B cell (primary cell): Measurements from ENCODE around the gene GSTM3. TPM values are rescaled to one million over a fixed set of nuclear protein-coding genes. Genes with fewer than 3 reads are reported as not detected.

ENCODE experiments used
- ATAC-seq: fragments of 200-7000 bp; cut with Tn5 transposase; one replicate; pipeline ENCODE4 v1.10.0; 2021; ENCODE audit warnings: low read depth, mild to moderate bottlenecking, moderate number of reproducible peaks, moderate library complexity
- CTCF ChIA-PET: fragments of 350-600 bp; sonication (Branson Sonifier 250); formaldehyde crosslinking; loops from one replicate; lab custom pipeline; 2021; ENCODE audit warnings: antibody characterized with exemption, inconsistent platforms; lab: Charles Lee
- POLR2A ChIA-PET: fragments of 350-600 bp; sonication (Branson Sonifier 250); formaldehyde crosslinking; loops from one replicate; lab custom pipeline; 2021; ENCODE audit warnings: antibody characterized with exemption; lab: Charles Lee
- DNase-seq: peaks from one replicate; pipeline ENCODE4 v3.0.0; 2013
- H2AFZ ChIP-seq: 2 replicates; pipeline ENCODE4 v1.6.1; 2012; ENCODE audit warnings: mild to moderate bottlenecking, low read depth, low read length; ENCODE audit not compliant: insufficient read depth, poor library complexity, severe bottlenecking
- H3K27ac ChIP-seq, 2 donors: 1 replicate in 1 of 2; 2 replicates in 1 of 2; pipeline ENCODE4 v1.5.1; 2012 to 2013; ENCODE audit warnings: low read length in 2 of 2, mild to moderate bottlenecking in 2 of 2, moderate library complexity in 1 of 2
- H3K27me3 ChIP-seq, 4 experiments: fragments of 200-600 bp in 1 of 4; sonication (generic) in 1 of 4; replicated peaks in 1 of 4; 1 replicate in 2 of 4; 2 replicates in 2 of 4; pipeline versions ENCODE4 v1.6.1 to v1.7.0; 2013 to 2016; ENCODE audit warnings: low read length in 3 of 4, mild to moderate bottlenecking in 2 of 4, mixed read lengths in 1 of 4, moderate library complexity in 1 of 4; ENCODE audit not compliant: insufficient read depth in 4 of 4, control insufficient read depth in 3 of 4; ENCODE audit errors: control extremely low read depth in 1 of 4
- H3K36me3 ChIP-seq, 2 experiments: replicated peaks in 1 of 2; 1 replicate in 1 of 2; 2 replicates in 1 of 2; pipeline versions ENCODE4 v1.6.1 to v1.7.1; 2013; ENCODE audit warnings: low read length in 1 of 2; ENCODE audit not compliant: insufficient read depth in 2 of 2, control insufficient read depth in 1 of 2; ENCODE audit errors: control extremely low read depth in 1 of 2, extremely low read depth in 1 of 2
- H3K4me1 ChIP-seq, 2 donors: fragments of 200-600 bp in 1 of 2; sonication (generic) in 1 of 2; 1 replicate in 1 of 2; 2 replicates in 1 of 2; pipeline versions ENCODE4 v1.5.1 to v1.6.1; 2013 to 2017; ENCODE audit warnings: low read length in 2 of 2; ENCODE audit not compliant: control insufficient read depth in 2 of 2, insufficient read depth in 2 of 2
- H3K4me2 ChIP-seq: replicated peaks from 2 replicates; pipeline ENCODE3; 2012; ENCODE audit warnings: mild to moderate bottlenecking, low read depth, low read length; ENCODE audit not compliant: poor library complexity, severe bottlenecking
- H3K4me3 ChIP-seq, 5 experiments: fragments of 200-600 bp in 1 of 5; sonication (generic) in 1 of 5; 1 replicate in 3 of 5; 2 replicates in 2 of 5; pipeline versions ENCODE4 v1.5.1 to v1.7.0; 2011 to 2016; ENCODE audit warnings: low read length in 4 of 5, mild to moderate bottlenecking in 4 of 5, low read depth in 2 of 5, control low read depth in 1 of 5, moderate library complexity in 1 of 5; ENCODE audit not compliant: insufficient read depth in 1 of 5; ENCODE audit errors: control extremely low read depth in 1 of 5, extremely low read depth in 1 of 5
- H3K79me2 ChIP-seq: fragments of 200-600 bp; sonication (generic); one replicate; pipeline ENCODE4 v1.6.0; 2016; ENCODE audit warnings: low read length; ENCODE audit not compliant: control insufficient read depth, insufficient read depth
- H3K9ac ChIP-seq: fragments of 200-600 bp; sonication (generic); 2 replicates; pipeline ENCODE4 v1.6.1; 2017; ENCODE audit warnings: mild to moderate bottlenecking, low read length, moderate library complexity
- H3K9me3 ChIP-seq, 3 donors: one replicate each; pipeline versions ENCODE4 v1.6.1 to v1.7.1; 2013; ENCODE audit warnings: low read length in 2 of 3; ENCODE audit not compliant: control insufficient read depth in 2 of 3, insufficient read depth in 1 of 3; ENCODE audit errors: control extremely low read depth in 1 of 3
- H4K20me1 ChIP-seq: 2 replicates; pipeline ENCODE4 v1.6.0; 2012; ENCODE audit warnings: mild to moderate bottlenecking, low read length; ENCODE audit not compliant: insufficient read depth, control insufficient read depth, poor library complexity, severe bottlenecking
- H3K27ac Mint-ChIP-seq: one replicate; pipeline ENCODE4 v1.8.0; 2021; ENCODE audit warnings: mixed read lengths
- H3K27me3 Mint-ChIP-seq: one replicate; pipeline ENCODE4 v1.8.0; 2021; ENCODE audit warnings: mixed read lengths
- H3K4me1 Mint-ChIP-seq: one replicate; pipeline ENCODE4 v1.8.0; 2021; ENCODE audit warnings: mixed read lengths
- H3K4me3 Mint-ChIP-seq: one replicate; pipeline ENCODE4 v1.8.0; 2021; ENCODE audit warnings: mixed read lengths
- H3K9me3 Mint-ChIP-seq: one replicate; pipeline ENCODE4 v1.8.0; 2022; ENCODE audit warnings: mixed read lengths; ENCODE audit not compliant: insufficient read depth
- CTCF ChIP-seq: fragments of 200-600 bp; IDR thresholded peaks from one replicate; pipeline ENCODE4 v1.8.0; 2022; ENCODE audit warnings: antibody characterized with exemption, mild to moderate bottlenecking
- EZH2 ChIP-seq: IDR thresholded peaks from 2 replicates; pipeline ENCODE4 v1.6.1; 2012; ENCODE audit warnings: borderline replicate concordance, low read depth, mild to moderate bottlenecking, moderate library complexity, low read length; ENCODE audit not compliant: insufficient read depth, poor library complexity, severe bottlenecking
- WGBS: methylation state at CpG from one replicate; pipeline ENCODE4 v1.1.5; 2013; ENCODE audit warnings: missing lambda C conversion rate; ENCODE audit not compliant: insufficient coverage; 5-methylcytosine and 5-hydroxymethylcytosine counted together
- intact Hi-C: fragments of 100-400 bp; cut with micrococcal nuclease; formaldehyde crosslinking; loops from one replicate; pipeline ENCODE4 v1.10.0; 2022
- polyA plus RNA-seq: library from polyadenylated mRNA; depleted of rRNA; stranded (reverse); fragments of >200 nt; gene quantifications from 2 replicates; pipeline ENCODE4 v1.2.3, GENCODE V29; 2012
- total RNA-seq, 2 donors: library from RNA; stranded (reverse); fragments of 120-200 nt in 1 of 2; gene quantifications; 1 replicate in 1 of 2; 2 replicates in 1 of 2; pipeline versions ENCODE4 v1.2.3 to v1.2.4, GENCODE V29; 2013 to 2022

The GSTM3 gene
- total and polyA plus RNA-seq, 2 donors (not counting 1 experiment from before 2014, with no cell fraction given), result 1.9 to 2.8 TPM

GRCh38 chr1:109761227-109762038 lies 20.6 kb upstream of the GSTM3 start:
- H3K4me2 ChIP-seq, result no peak overlapping the region
- Mint-ChIP-seq H3K4me1 (no peaks in the 10 kb centered on the region), H3K9me3 (no peaks in the 10 kb centered on the region), H3K27ac (no peak overlapping the region), H3K27me3 (no peaks in the 10 kb centered on the region), H3K4me3 (no peak overlapping the region)
- H3K27ac ChIP-seq, result no peak overlapping the region
- TF ChIP-seq CTCF (no peak), EZH2 (no peak)
- WGBS, result 89% methylated on average over 13 of the region's 14 CpGs
- POLR2A ChIA-PET, result no interaction called here
- H3K4me3 ChIP-seq, result no peak overlapping the region
- intact Hi-C loops, result no loop called here
- CTCF ChIA-PET, result interaction anchor here (0.9 kb wide), 1 partner anchor 13 kb away, joined by 3 read pairs; no protein-coding TSS in a partner anchor
- no peaks in the 10 kb centered on the region for H3K4me1 ChIP-seq
- H2AFZ ChIP-seq, result no peak overlapping the region
- H4K20me1 ChIP-seq, result no peaks in the 10 kb centered on the region
- no peak for ATAC-seq
- DNase-seq, result no peak
- no peaks in the 10 kb centered on the region for H3K27me3 ChIP-seq
- H3K79me2 ChIP-seq, result no peaks in the 10 kb centered on the region
- no peaks in the 10 kb centered on the region for H3K36me3 ChIP-seq
- H3K9me3 ChIP-seq, result no peaks in the 10 kb centered on the region
- no peak overlapping the region for H3K9ac ChIP-seq

- Histone ChIP-seq H3K4me1 (no peaks in the 10 kb centered on the region), H4K20me1 (no peaks in the 10 kb centered on the region), H3K9ac (no peak overlapping the region), H3K27me3 (no peaks in the 10 kb centered on the region), H3K36me3 (no peaks in the 10 kb centered on the region), H3K79me2 (no peaks in the 10 kb centered on the region), H3K4me2 (no peak overlapping the region), H3K4me3 (no peak overlapping the region), H2AFZ (no peak overlapping the region), H3K9me3 (no peaks in the 10 kb centered on the region), H3K27ac (no peak overlapping the region)
- CTCF ChIA-PET, result interaction anchor here (0.9 kb wide), 1 partner anchor 14 kb away, joined by 3 read pairs; no protein-coding TSS in a partner anchor
- Mint-ChIP-seq H3K27me3 (no peaks in the 10 kb centered on the region), H3K27ac (no peak overlapping the region), H3K9me3 (no peaks in the 10 kb centered on the region), H3K4me3 (no peak overlapping the region), H3K4me1 (no peaks in the 10 kb centered on the region)
- POLR2A ChIA-PET, result no interaction called here
- no peak for ATAC-seq
- WGBS, result 85% methylated on average over 6 of the region's 7 CpGs
- intact Hi-C loops, result no loop called here
- TF ChIP-seq EZH2 (no peak), CTCF (no peak)
- DNase-seq, result no peak
These were observed 19.9 kb upstream of the GSTM3 start for GRCh38 chr1:109760581-109761226.
